ENCODE results near the gene AFDN.

DNA sequence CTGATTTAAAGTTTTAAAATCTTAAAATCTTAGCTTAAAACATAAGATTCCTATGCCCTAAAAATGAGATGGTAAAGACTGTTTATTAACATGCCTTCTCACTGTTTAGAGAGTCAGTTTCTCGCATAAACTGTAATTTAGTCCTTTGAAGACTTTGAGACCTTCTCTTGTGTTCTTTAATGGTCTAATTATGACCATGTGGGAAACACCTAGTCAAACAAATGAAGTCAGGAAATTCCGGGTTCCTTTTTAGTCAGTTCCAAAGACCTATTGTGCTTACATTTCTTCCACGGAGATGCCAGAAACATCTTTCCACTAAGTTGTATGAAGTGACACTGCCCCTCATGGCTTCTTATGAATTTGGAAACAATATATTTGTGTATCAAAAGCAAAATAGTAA is 106.6 kb downstream of the AFDN start:
- TF ChIP-seq, protein P1, sequence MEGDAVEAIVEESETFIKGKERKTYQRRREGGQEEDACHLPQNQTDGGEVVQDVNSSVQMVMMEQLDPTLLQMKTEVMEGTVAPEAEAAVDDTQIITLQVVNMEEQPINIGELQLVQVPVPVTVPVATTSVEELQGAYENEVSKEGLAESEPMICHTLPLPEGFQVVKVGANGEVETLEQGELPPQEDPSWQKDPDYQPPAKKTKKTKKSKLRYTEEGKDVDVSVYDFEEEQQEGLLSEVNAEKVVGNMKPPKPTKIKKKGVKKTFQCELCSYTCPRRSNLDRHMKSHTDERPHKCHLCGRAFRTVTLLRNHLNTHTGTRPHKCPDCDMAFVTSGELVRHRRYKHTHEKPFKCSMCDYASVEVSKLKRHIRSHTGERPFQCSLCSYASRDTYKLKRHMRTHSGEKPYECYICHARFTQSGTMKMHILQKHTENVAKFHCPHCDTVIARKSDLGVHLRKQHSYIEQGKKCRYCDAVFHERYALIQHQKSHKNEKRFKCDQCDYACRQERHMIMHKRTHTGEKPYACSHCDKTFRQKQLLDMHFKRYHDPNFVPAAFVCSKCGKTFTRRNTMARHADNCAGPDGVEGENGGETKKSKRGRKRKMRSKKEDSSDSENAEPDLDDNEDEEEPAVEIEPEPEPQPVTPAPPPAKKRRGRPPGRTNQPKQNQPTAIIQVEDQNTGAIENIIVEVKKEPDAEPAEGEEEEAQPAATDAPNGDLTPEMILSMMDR (conservative IDR thresholded peaks at IDR 0.05 in 1 of 2, IDR thresholded peaks at IDR 0.05 in 1 of 2; ENCODE audit: extremely low read depth in 1 of 2, insufficient read depth in 1 of 2, low read depth in 1 of 2, low read length in 2 of 2) = no peak
- TF ChIP-seq EZH2 (IDR thresholded peaks at IDR 0.05; ENCODE audit: borderline replicate concordance, low read length) = no peak
